ENCODE data around the gene ASCL5.
"Not testable (repeated sequence)": the region's sequence is repeated elsewhere in the genome, so short reads cannot be mapped to it uniquely, and the experiment has no call there.

Gene ASCL5

GRCh38 chr1:201126832-201127754 is at the start of gene ASCL5:
Gene ASCL5, minus strand, starts transcription at chr1:201127184. Its CDS starts 11,812 bp downstream, at chr1:201115372.
- DNase-seq (ENCODE audit: low read depth in 2 of 2): no peak

- DNase-seq (ENCODE audit: low read depth in 2 of 2): no peak
Observed at GRCh38 chr1:201175820-201176500, 49.0 kb upstream of the ASCL5 start.

GRCh38 chr1:201173736-201174135 is 46.8 kb upstream of the ASCL5 start:
- no peak for DNase-seq (ENCODE audit: low read depth in 2 of 2)

- DNase-seq (ENCODE audit: low read depth in 2 of 2): no peak
Observed at GRCh38 chr1:201172999-201173610, 46.1 kb upstream of the ASCL5 start.

- no peak for DNase-seq (ENCODE audit: low read depth in 2 of 2)
Observed at GRCh38 chr1:201172326-201172725, 45.3 kb upstream of the ASCL5 start.

GRCh38 chr1:201171063-201172036 is 44.4 kb upstream of the ASCL5 start:
- no peak for DNase-seq (ENCODE audit: low read depth in 2 of 2)

GRCh38 chr1:201170533-201171062 is 43.6 kb upstream of the ASCL5 start:
- DNase-seq (ENCODE audit: low read depth in 2 of 2): peak; percentile 55 to 56

GRCh38 chr1:201169971-201170532 is 43.1 kb upstream of the ASCL5 start:
- DNase-seq (ENCODE audit: low read depth in 2 of 2): no peak

GRCh38 chr1:201169203-201169602 is 42.2 kb upstream of the ASCL5 start:
- no peak for DNase-seq (ENCODE audit: low read depth in 2 of 2)

- no peak for DNase-seq (ENCODE audit: low read depth in 2 of 2)
Observed at GRCh38 chr1:201167041-201167991, 40.3 kb upstream of the ASCL5 start.

GRCh38 chr1:201164645-201165044 is 37.7 kb upstream of the ASCL5 start:
- DNase-seq (ENCODE audit: low read depth in 2 of 2): no peak

GRCh38 chr1:201163707-201164106 is 36.7 kb upstream of the ASCL5 start:
- no peak for DNase-seq (ENCODE audit: low read depth in 2 of 2)

- not testable (repeated sequence) for DNase-seq (ENCODE audit: low read depth in 2 of 2)
Observed at GRCh38 chr1:201163036-201163435, 36.1 kb upstream of the ASCL5 start.

- no peak for DNase-seq (ENCODE audit: low read depth in 2 of 2)
Observed at GRCh38 chr1:201157949-201158348, 31.0 kb upstream of the ASCL5 start.

- DNase-seq (ENCODE audit: low read depth in 2 of 2): no peak
Observed at GRCh38 chr1:201156819-201157218, 29.8 kb upstream of the ASCL5 start.

GRCh38 chr1:201156346-201156745 is 29.4 kb upstream of the ASCL5 start:
- no peak for DNase-seq (ENCODE audit: low read depth in 2 of 2)

GRCh38 chr1:201155354-201155753 is 28.4 kb upstream of the ASCL5 start:
- DNase-seq (ENCODE audit: low read depth in 2 of 2): no peak

GRCh38 chr1:201154389-201155165 is 27.6 kb upstream of the ASCL5 start, which contains the start of gene TMEM9:
Gene TMEM9, minus strand, starts transcription at chr1:201154474. Its CDS starts 551 bp downstream, at chr1:201153923.
- peak; percentile 90 to 91 for DNase-seq (ENCODE audit: low read depth in 2 of 2)
